GM18519 (cell line): ENCODE data around the gene C1QTNF6.

Source experiments
- ATAC-seq: cut with Tn5 transposase; IDR thresholded peaks from one replicate; pipeline ENCODE4 v1.9.1; 2021; ENCODE audit warnings: mild to moderate bottlenecking, moderate library complexity; ENCODE audit not compliant: unreplicated experiment, low FRiP score

The C1QTNF6 gene

GRCh38 chr22:37165066-37165465, 23.0 kb downstream of the C1QTNF6 start:
- no peak for ATAC-seq

- ATAC-seq = no peak
These were observed 23.6 kb downstream of the C1QTNF6 start for GRCh38 chr22:37164505-37164887.

GRCh38 chr22:37163575-37164504, 24.2 kb downstream of the C1QTNF6 start:
- no peak for ATAC-seq

GRCh38 chr22:37163096-37163489, 25.0 kb downstream of the C1QTNF6 start:
- peak; percentile 14 for ATAC-seq

GRCh38 chr22:37162221-37163095, 25.6 kb downstream of the C1QTNF6 start:
- peak; percentile 30 for ATAC-seq

- no peak for ATAC-seq
These were observed 26.6 kb downstream of the C1QTNF6 start for GRCh38 chr22:37161443-37161842.

- ATAC-seq = no peak
These were observed 28.0 kb downstream of the C1QTNF6 start for GRCh38 chr22:37160027-37160426.

- no peak for ATAC-seq
These were observed 29.1 kb downstream of the C1QTNF6 start for GRCh38 chr22:37158963-37159290.

GRCh38 chr22:37157516-37158285, 30.3 kb downstream of the C1QTNF6 start:
- no peak for ATAC-seq

- ATAC-seq = no peak
These were observed 31.2 kb downstream of the C1QTNF6 start for GRCh38 chr22:37156686-37157435.

GRCh38 chr22:37155971-37156370, 32.1 kb downstream of the C1QTNF6 start:
- ATAC-seq = no peak

GRCh38 chr22:37154925-37155712, 32.9 kb downstream of the C1QTNF6 start:
- no peak for ATAC-seq

- no peak for ATAC-seq
These were observed 34.1 kb downstream of the C1QTNF6 start for GRCh38 chr22:37153901-37154300.

- ATAC-seq = no peak
These were observed 36.6 kb downstream of the C1QTNF6 start for GRCh38 chr22:37151401-37151800.

- no peak for ATAC-seq
These were observed 37.3 kb downstream of the C1QTNF6 start for GRCh38 chr22:37150701-37151100.

- no peak for ATAC-seq
These were observed 39.0 kb downstream of the C1QTNF6 start for GRCh38 chr22:37148742-37149665.

- ATAC-seq = no peak
These were observed 39.9 kb downstream of the C1QTNF6 start for GRCh38 chr22:37148031-37148651.
